Measurements from ENCODE around the gene BRWD1.

The BRWD1 gene

DNA sequence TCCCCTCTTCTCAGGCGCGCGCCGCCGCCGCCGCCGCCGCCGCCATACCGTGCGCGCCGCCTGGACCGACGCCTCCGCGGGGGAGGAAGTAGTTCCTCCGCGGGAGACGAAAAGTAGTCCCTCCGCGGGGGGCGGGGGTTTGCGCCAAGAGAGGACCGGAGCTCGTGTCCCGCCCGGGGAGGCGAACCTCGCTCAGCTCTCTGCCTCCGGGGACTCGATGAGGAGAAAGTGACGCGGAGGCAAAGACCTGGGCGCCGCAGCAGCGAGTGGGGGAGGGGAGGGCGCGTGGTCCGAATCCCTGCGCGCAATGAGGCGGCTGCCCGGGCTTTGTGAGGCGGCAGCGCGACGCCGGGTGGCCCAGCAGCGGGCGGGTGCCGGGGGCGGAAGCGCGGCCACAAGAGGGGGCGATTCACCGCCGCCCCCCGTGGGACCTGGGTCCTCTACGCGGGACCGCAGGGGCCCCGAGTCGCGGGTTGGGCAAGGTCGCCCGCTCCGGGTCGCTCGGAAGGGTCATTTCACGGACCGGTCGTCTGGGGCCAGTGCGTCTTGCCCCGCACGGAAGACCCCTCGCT is at the start of gene BRWD1:
Gene BRWD1, minus strand, starts transcription at position 62 of the 572 bp plus-strand sequence. CDS start 141 bp downstream, outside the sequence.
- peak; percentile 82 for DNase-seq

- DNase-seq, result no peak
Observed at GRCh38 chr21:39362733-39363132, 49.3 kb upstream of the BRWD1 start.

DNA sequence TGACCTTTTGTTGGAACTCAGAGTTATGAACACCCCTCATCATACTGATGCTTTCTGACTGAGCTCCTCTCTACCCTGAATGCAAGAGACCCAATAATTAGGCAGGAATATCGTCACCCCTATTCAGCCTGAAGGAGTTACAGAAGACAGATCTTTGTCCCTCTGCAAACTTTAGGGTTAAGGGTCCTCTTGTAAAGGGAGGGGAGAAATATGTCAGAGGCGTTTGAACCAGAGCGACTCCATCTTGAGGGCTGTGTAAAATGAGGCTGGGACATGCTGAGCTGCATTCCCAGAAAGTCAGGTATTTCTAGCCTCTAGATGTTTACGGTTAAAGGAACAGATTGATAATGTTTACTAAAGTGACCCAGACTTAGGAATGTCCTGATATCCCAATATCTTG is 46.0 kb upstream of the BRWD1 start:
- DNase-seq, result no peak

- no peak for DNase-seq
Observed at GRCh38 chr21:39353295-39353694, 39.9 kb upstream of the BRWD1 start.

- no peak for DNase-seq
Observed at GRCh38 chr21:39350094-39351005, 36.9 kb upstream of the BRWD1 start.

GRCh38 chr21:39349211-39350093 is 36.0 kb upstream of the BRWD1 start:
- peak; percentile 97 for DNase-seq

DNA sequence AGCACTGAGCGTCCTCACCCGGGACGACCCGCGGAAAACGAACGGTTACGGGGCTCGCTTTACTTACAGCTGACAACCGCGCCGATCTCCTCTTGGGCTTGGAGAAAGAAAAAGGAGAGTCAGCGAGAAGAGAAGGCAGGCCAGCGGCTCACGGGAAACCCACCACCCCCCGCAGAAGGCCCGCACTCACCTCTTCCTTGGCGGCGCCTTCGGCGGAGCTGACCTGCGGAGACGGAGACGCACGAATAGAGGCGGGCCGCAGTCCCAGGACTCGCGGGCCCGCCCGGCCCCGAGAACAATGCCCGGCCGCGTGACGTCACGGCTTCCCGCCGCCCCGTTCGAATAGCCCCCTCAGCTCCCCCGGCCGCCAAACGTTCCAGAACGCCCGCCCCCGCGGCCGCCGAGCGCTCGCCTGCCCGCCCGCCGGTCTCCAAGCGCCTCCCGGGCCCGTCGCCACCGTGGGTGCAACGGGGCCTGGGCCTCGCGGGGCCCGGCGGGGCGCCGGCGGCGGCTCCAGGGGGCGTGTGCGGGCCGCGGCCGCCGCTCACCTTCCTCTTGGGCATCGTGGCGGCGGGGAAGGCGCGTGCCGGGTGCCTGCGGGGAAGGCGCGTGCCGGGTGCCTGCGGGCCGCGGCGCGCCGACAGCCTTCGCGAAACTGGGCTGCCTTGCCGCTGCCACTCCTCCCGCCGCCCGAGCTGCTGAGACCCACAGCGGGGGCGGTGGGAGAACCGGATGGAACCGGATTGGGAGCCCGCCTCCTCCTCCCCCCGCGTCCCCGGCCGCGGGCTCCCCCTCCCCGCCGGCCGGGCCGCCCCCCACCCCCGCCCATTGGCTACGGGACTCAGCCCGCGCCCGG is 35.2 kb upstream of the BRWD1 start, which contains the start of gene HMGN1:
Gene HMGN1, minus strand, starts transcription at position 734 of the 856 bp plus-strand sequence. Its CDS starts 171 bp downstream, at position 563.
- DNase-seq, result peak; percentile 87

DNA sequence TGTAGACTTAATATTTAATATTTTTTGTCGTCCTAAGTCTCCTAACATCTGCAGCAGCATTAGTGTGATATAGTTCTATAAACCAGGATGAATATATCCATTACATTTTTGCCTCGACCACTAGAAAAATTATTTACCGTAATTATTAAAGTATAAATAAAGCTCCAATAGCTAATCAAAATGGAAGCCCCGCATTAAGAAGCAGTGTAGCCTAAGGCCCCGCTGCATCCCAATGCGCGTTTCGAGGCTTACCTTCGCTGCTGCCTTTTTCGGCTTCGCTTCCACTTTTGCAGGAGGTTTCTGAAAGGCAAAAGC is 34.6 kb upstream of the BRWD1 start:
- no peak for DNase-seq

GRCh38 chr21:39347537-39347936 is 34.1 kb upstream of the BRWD1 start:
- no peak for DNase-seq

DNA sequence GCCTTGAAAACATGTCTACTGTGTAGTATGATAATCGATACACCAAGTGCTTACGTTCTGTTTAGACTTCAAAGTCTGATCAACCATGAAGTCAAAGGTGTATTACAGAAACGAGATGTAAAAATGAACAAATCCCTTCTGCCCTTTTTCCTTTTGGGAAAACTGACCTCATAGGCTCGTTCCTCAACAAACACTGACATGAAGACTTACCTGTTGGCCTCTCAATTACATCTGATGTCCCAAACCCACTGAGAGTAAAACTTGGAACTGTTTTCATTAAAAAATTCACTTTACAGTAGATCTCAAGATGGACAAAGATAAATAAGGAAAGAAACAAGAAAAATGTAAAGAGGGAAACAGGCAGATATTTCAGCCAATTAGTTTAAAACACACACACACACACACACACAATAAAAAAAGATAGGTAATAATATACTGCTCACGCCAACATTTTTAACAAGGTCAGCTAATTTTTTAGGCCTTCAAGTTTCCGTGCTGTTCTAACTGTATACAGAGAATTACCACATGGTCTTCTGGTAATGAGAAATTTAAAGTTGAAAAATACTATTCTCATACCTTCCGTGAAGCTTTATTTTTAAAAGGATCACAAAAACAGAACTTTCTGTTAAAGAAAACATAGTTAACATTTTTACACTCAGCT is 33.4 kb upstream of the BRWD1 start:
- no peak for DNase-seq

GRCh38 chr21:39346206-39346605 is 32.8 kb upstream of the BRWD1 start:
- DNase-seq, result no peak

DNA sequence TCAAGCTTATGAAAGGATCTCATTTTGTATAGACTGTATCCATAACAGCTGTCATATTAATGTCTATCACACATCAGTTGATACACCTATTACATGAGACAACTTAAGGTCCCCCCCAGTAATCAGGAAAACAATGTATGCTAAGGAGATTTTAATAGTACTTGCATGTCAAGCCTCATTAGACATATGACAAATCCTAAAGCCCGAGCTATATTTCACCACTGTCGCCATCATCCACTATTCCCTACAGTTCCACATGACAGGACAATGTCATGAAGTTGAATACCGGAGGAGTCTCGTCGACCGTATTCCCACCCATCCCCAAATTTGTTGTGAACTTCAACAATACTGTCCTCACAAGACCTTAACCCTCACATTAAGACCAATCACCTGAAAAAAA is 32.0 kb upstream of the BRWD1 start:
- no peak for DNase-seq

DNA sequence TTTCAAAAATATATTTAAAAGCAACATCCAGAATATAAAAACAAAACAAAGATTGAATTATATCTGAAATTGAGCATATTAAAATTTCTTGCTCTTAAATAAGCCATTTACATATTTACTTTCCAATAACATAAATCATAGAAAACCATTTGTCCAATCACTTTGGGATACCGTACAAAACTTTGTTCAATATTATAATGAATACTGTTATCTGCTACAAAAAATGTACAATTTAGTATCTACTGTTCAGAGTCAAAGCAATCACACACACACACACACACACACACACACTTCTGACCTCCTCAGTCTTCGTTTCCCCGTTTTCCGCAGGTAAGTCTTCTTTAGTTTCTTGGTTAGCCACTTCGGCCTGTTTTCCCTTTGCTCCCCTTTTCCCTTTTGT is 31.4 kb upstream of the BRWD1 start:
- no peak for DNase-seq

DNA sequence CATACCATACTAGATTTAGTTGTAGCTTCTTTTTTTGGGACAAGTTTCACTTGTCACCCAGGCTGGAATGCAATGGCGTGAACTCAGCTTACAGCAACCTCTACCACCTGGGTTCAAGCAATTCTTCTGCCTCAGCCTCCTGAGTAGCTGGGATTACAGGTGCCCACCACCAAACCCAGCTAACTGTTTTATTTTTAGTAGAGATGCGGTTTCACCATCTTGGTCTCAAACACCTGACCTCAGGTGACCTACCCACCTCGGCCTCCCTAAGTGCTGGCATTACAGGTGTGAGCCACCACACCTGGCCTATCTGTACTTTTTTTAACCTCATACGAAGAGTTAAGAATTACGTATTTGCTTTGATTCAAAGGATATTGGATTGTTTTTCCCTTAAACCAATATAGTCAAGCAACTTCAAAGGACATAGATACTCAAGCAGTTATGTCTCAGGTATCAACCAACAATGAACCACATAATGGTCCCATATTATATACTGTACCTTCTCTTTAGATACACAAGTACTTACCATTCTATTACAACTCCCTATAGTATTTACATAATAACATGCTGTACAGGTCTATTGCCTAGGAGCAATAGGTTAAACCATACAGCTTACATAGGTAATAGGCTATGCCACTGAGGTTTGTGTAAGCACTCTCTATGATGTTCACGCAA is 28.0 kb upstream of the BRWD1 start:
- no peak for DNase-seq

DNA sequence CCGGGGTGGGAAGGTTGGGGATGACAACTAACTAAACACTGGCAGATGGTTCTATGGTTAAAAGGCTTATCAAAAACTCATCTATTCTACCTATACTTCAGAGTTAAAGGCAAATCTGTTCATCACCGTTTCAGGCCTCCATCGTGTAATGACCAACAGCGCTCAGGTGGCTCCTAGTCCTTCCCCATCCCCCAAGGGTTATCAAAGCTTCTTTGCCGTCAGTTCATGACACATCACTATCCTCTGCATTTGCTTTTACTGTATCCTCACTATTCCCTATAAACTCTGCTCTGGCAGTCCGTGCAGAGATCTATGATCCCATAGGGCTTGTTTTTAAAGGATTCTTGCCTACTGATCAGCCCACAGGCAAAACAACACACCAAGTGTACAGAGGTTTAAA is 27.3 kb upstream of the BRWD1 start:
- no peak for DNase-seq

DNA sequence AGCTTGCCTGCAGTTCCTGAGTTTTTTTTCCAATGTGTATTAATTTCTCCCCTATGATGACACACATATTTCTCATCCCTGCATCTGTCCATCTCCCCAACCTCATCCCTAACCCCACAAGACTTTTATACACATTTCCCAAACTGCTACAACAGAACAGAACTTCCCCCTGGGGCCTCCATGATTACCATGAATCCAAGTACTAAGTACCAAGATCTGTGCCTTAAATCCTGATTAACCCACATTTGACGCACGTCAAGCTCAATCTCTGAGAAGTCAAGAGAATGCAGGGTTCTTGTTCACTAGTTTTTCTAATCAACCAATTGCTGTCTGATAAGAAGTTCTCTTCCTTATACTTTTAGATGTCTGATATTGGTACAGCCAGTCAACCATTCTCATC is 25.8 kb upstream of the BRWD1 start:
- DNase-seq, result no peak

DNA sequence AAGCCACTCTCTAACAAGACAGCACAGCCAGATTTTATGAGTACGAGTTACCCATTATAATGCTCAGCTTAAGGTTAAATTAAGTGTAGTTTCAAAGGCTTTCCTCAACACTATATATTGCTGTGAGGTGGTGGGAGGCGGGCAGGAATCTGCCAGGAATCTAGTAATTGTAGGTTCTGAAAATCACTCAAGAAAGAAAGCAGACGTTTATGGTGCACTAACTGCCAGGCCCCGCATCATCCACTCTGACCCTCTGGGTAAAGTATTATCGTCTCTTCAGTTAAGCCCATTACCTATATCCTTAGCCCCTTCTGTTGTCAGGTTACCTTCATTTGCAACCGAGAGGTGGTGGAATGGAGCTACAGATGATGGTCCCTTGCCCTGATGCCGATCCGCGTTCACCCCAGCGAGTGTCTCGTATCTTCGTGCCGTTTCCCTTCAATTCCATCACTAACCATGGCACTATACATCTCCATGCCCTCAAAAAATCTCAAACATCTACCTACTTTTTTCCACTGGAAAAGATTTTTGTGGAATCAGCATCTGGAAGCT is 23.1 kb upstream of the BRWD1 start:
- no peak for DNase-seq

DNA sequence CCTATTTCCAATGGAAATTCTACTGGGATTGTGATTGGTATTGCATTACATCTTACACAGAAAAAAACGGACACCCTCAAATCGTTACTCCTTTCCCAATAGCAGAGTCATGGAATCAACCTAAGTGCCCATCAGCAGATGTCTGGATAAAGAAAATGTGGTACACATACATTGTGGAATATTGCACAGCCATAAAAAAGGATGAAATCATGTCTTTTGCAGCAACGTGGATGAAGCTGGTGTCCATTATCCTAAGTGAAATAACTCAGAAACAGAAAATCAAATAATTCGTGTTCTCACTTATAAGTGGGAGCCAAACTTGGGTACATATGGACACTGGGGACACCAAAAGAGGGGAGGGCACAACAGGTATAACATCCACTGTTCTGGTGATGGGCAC is 21.2 kb upstream of the BRWD1 start:
- no peak for DNase-seq

GRCh38 chr21:39332175-39332574 is 18.7 kb upstream of the BRWD1 start:
- DNase-seq, result no peak

GRCh38 chr21:39330001-39330400 is 16.6 kb upstream of the BRWD1 start:
- no peak for DNase-seq

DNA sequence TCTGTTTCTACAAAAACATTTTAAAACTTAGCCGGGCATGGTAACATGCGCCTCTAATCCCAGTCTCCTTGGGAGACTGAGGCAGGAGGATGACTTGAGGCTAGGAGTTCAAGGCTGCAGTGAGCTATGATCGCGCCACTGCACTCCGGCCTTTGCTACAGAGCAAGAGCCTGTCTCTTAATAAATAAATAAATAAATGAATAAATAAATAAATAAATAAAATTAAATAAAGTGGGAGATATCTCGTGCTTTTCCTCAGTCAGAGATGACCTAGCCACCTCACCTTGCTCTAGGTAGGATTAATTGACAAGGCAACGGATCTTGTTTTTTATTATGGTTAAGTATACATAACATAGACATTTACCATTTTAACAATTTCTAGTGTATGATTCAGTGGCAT is 14.3 kb upstream of the BRWD1 start:
- no peak for DNase-seq
